Endothelial cell of hepatic sinusoid (primary cell): ENCODE measurements around the gene IDH3A.
"Not testable (repeated sequence)": the region's sequence is repeated elsewhere in the genome, so short reads cannot be mapped to it uniquely, and the experiment has no call there.

ENCODE experiments used
- in situ Hi-C: cut with HindIII; loops from 2 replicates; pipeline ENCODE4 v1.10.0; 2017; ENCODE audit warnings: low sequenced_read_pairs

Gene IDH3A

GRCh38 chr15:78129077-78129750, 19.9 kb upstream of the IDH3A start:
- in situ Hi-C loops = no loop called here

GRCh38 chr15:78129751-78130287, 19.3 kb upstream of the IDH3A start:
- in situ Hi-C loops = no loop called here

GRCh38 chr15:78130466-78131294, 18.5 kb upstream of the IDH3A start:
- in situ Hi-C loops = no loop called here

- in situ Hi-C loops = no loop called here
These were observed 17.7 kb upstream of the IDH3A start, which contains the start of gene CIB2 for GRCh38 chr15:78131295-78132061. Gene CIB2 (minus strand): TSS chr15:78131445. CDS start chr15:78131215, 230 bp downstream.

GRCh38 chr15:78133801-78134200, 15.4 kb upstream of the IDH3A start:
- in situ Hi-C loops = no loop called here

- in situ Hi-C loops = loop anchor here (5.0 kb wide), 1 partner anchor 118 kb away; no protein-coding TSS in a partner anchor
These were observed 9.6 kb upstream of the IDH3A start for GRCh38 chr15:78139578-78139977.

GRCh38 chr15:78140292-78140691, 8.9 kb upstream of the IDH3A start:
- in situ Hi-C loops = no loop called here

- in situ Hi-C loops = no loop called here
These were observed 6.8 kb upstream of the IDH3A start for GRCh38 chr15:78142332-78142731.

- in situ Hi-C loops = loop anchor here (5.0 kb wide), 2 partner anchors 51 to 54 kb away; partner anchors contain the start of gene SH2D7
These were observed 2.6 kb upstream of the IDH3A start for GRCh38 chr15:78146425-78147154.

- in situ Hi-C loops = loop anchor here (5.0 kb wide), 2 partner anchors 50 to 55 kb away; partner anchors contain the start of gene SH2D7
These were observed 1.6 kb upstream of the IDH3A start for GRCh38 chr15:78147566-78147965.

GRCh38 chr15:78148392-78149067, 632 bp upstream of the IDH3A start:
- in situ Hi-C loops = loop anchor here (5.0 kb wide), 2 partner anchors 49 to 56 kb away; partner anchors contain the start of gene SH2D7

- in situ Hi-C loops = loop anchor here (5.0 kb wide), 2 partner anchors 47 to 58 kb away; partner anchors contain the start of gene SH2D7
These were observed 916 bp downstream of the IDH3A start for GRCh38 chr15:78149805-78150751.

GRCh38 chr15:78151075-78151474, 1.9 kb downstream of the IDH3A start:
- in situ Hi-C loops = not testable (repeated sequence)

GRCh38 chr15:78154955-78155354, 5.8 kb downstream of the IDH3A start:
- in situ Hi-C loops = no loop called here

- in situ Hi-C loops = no loop called here
These were observed 6.3 kb downstream of the IDH3A start for GRCh38 chr15:78155355-78155939.

- in situ Hi-C loops = no loop called here
These were observed 7.5 kb downstream of the IDH3A start for GRCh38 chr15:78156653-78157052.

- in situ Hi-C loops = no loop called here
These were observed 8.0 kb downstream of the IDH3A start for GRCh38 chr15:78157203-78157602.

GRCh38 chr15:78159395-78159794, 10.2 kb downstream of the IDH3A start:
- in situ Hi-C loops = no loop called here
